Measurements from ENCODE around the gene TCP1. TPM values are rescaled to one million over a fixed set of nuclear protein-coding genes. Genes with fewer than 3 reads are reported as not detected.

Gene TCP1
- total and polyA plus RNA-seq, 2 of the 13 experiments (the other 11 are each of a cell fraction or from before 2014, with no cell fraction given) = 116 to 553 TPM

DNA sequence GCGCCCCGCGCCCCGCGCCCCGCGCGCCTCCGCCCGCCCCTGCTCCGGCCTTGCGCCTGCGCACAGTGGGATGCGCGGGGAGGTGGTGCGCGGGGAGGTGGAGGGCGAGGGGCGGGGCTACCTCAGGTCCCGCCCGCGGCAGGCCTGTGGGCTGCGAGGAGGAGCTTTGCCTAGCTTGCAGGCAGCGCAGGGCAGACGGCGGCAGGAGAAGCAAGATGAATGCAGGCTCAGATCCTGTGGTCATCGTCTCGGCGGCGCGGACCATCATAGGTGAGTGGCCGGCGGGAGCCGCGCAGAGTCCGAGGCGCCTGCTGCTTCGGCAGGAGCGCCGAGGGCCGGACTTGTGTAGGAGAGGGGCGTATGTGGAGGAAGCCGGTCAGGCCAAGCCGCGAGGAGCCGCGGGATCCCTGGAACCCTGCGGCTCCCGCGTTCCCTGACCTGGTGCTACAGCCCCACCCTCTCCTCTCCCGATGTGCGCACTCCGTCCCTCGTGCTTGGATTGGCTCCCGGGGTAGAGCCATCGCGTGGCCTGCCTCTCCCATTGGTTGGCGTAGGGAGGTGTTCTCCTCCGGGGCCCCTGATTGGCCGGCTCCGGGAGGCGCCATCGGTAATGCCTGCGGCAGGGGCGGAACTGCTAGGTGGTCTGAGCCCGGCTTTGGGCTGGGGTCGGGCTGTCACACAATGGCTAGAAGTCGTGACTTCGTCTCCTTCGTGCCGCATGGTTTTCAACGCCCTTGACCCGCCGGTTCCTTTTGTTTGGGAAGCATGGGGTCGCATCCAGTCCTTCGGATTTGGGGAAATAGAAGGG lies 27.3 kb downstream of the TCP1 start, which contains the start of gene ACAT2 (continued):
- TF ChIP-seq ZBTB38 (CRISPR knock-in tag; IDR thresholded peaks at IDR 0.05) = peak; percentile 71
- TF ChIP-seq ETS1 (CRISPR knock-in tag; IDR thresholded peaks at IDR 0.05) = 0 out of 2 replicates have a peak, but pooled peaks have one; percentile 63
- TF ChIP-seq, protein P1, sequence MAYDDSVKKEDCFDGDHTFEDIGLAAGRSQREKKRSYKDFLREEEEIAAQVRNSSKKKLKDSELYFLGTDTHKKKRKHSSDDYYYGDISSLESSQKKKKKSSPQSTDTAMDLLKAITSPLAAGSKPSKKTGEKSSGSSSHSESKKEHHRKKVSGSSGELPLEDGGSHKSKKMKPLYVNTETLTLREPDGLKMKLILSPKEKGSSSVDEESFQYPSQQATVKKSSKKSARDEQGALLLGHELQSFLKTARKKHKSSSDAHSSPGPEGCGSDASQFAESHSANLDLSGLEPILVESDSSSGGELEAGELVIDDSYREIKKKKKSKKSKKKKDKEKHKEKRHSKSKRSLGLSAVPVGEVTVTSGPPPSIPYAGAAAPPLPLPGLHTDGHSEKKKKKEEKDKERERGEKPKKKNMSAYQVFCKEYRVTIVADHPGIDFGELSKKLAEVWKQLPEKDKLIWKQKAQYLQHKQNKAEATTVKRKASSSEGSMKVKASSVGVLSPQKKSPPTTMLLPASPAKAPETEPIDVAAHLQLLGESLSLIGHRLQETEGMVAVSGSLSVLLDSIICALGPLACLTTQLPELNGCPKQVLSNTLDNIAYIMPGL (CRISPR knock-in tag; IDR thresholded peaks at IDR 0.05; ENCODE audit: borderline replicate concordance in 1 of 2, low read depth in 1 of 2) = peak; percentile 76 to 82
- peak; percentile 88; the same call in 1 of the 2 replicates for TF ChIP-seq ZNF256 (CRISPR knock-in tag; conservative IDR thresholded peaks at IDR 0.05)
- peak; percentile 93; the same call in 1 of the 2 replicates for TF ChIP-seq ZNF44 (CRISPR knock-in tag; IDR thresholded peaks at IDR 0.05)
- no peak; the same call in none of the 2 replicates for TF ChIP-seq RXRA (CRISPR knock-in tag; IDR thresholded peaks at IDR 0.05)
- TF ChIP-seq SOX13 (IDR thresholded peaks at IDR 0.05) = peak; percentile 12; the same call in 1 of the 2 replicates
- peak in 1 of 2 experiments; percentile 35; a peak in 1 of 4 replicates for TF ChIP-seq SOX13 (CRISPR knock-in tag; conservative IDR thresholded peaks at IDR 0.05 in 1 of 2, IDR thresholded peaks at IDR 0.05 in 1 of 2)
- peak; percentile 69 for TF ChIP-seq ZNF772 (CRISPR knock-in tag; IDR thresholded peaks at IDR 0.05)
- TF ChIP-seq MAFG (CRISPR knock-in tag; IDR thresholded peaks at IDR 0.05) = no peak
- TF ChIP-seq ZFAT (CRISPR knock-in tag; conservative IDR thresholded peaks at IDR 0.05) = peak; percentile 81; the same call in 1 of the 2 replicates
- no peak; the same call in 1 of the 2 replicates for TF ChIP-seq ARHGAP35 (CRISPR knock-in tag; IDR thresholded peaks at IDR 0.05; ENCODE audit: borderline replicate concordance)
- peak; percentile 83 for TF ChIP-seq RBAK (CRISPR knock-in tag; IDR thresholded peaks at IDR 0.05)
- no peak for TF ChIP-seq AKNA (CRISPR knock-in tag; IDR thresholded peaks at IDR 0.05; ENCODE audit: borderline replicate concordance)
- no peak for TF ChIP-seq ARNTL (CRISPR knock-in tag; IDR thresholded peaks at IDR 0.05)
- peak; percentile 98 for TF ChIP-seq ZSCAN31 (CRISPR knock-in tag; IDR thresholded peaks at IDR 0.05; ENCODE audit: low read depth)
- TF ChIP-seq ZNF335 (CRISPR knock-in tag; IDR thresholded peaks at IDR 0.05) = peak; percentile 84

Data from HepG2 (cell line).